ENCODE measurements around the gene PRKCI.
"Not testable (repeated sequence)": the region's sequence is repeated elsewhere in the genome, so short reads cannot be mapped to it uniquely, and the experiment has no call there.

PRKCI gene

GRCh38 chr3:170225166-170225565 is 2.9 kb downstream of the PRKCI start:
- no peak for DNase-seq (ENCODE audit: low spot score)

GRCh38 chr3:170226426-170226960 is 4.3 kb downstream of the PRKCI start:
- no peak for DNase-seq (ENCODE audit: low spot score)

- DNase-seq (ENCODE audit: low spot score): no peak
Measured at GRCh38 chr3:170228093-170228766, 6.0 kb downstream of the PRKCI start.

GRCh38 chr3:170232266-170232665 is 10.0 kb downstream of the PRKCI start:
- no peak for DNase-seq (ENCODE audit: low spot score)

- DNase-seq (ENCODE audit: low spot score): peak; percentile 49
Measured at GRCh38 chr3:170233530-170233929, 11.3 kb downstream of the PRKCI start.

- no peak for DNase-seq (ENCODE audit: low spot score)
Measured at GRCh38 chr3:170240142-170240541, 17.9 kb downstream of the PRKCI start.

- no peak for DNase-seq (ENCODE audit: low spot score)
Measured at GRCh38 chr3:170240671-170241070, 18.4 kb downstream of the PRKCI start.

- no peak for DNase-seq (ENCODE audit: low spot score)
Measured at GRCh38 chr3:170244576-170244975, 22.4 kb downstream of the PRKCI start.

- DNase-seq (ENCODE audit: low spot score): no peak
Measured at GRCh38 chr3:170247875-170248274, 25.7 kb downstream of the PRKCI start.

- DNase-seq (ENCODE audit: low spot score): no peak
Measured at GRCh38 chr3:170256597-170256996, 34.4 kb downstream of the PRKCI start.

GRCh38 chr3:170257145-170257544 is 34.9 kb downstream of the PRKCI start:
- DNase-seq (ENCODE audit: low spot score): no peak

- DNase-seq (ENCODE audit: low spot score): no peak
Measured at GRCh38 chr3:170258105-170258487, 35.9 kb downstream of the PRKCI start.

GRCh38 chr3:170259907-170260306 is 37.7 kb downstream of the PRKCI start:
- DNase-seq (ENCODE audit: low spot score): no peak

- DNase-seq (ENCODE audit: low spot score): no peak
Measured at GRCh38 chr3:170267793-170268192, 45.6 kb downstream of the PRKCI start.

GRCh38 chr3:170269673-170270254 is 47.5 kb downstream of the PRKCI start:
- DNase-seq (ENCODE audit: low spot score): not testable (repeated sequence)

- DNase-seq (ENCODE audit: low spot score): no peak
Measured at GRCh38 chr3:170270282-170270881, 48.2 kb downstream of the PRKCI start.

GRCh38 chr3:170274641-170275040 is 52.4 kb downstream of the PRKCI start:
- DNase-seq (ENCODE audit: low spot score): no peak

- no peak for DNase-seq (ENCODE audit: low spot score)
Measured at GRCh38 chr3:170275832-170276231, 53.6 kb downstream of the PRKCI start.

- not testable (repeated sequence) for DNase-seq (ENCODE audit: low spot score)
Measured at GRCh38 chr3:170277311-170277710, 55.1 kb downstream of the PRKCI start.

GRCh38 chr3:170277833-170278580 is 55.8 kb downstream of the PRKCI start:
- DNase-seq (ENCODE audit: low spot score): no peak

- no peak for DNase-seq (ENCODE audit: low spot score)
Measured at GRCh38 chr3:170278627-170279026, 56.4 kb downstream of the PRKCI start.

- DNase-seq (ENCODE audit: low spot score): no peak
Measured at GRCh38 chr3:170290194-170290593, 68.0 kb downstream of the PRKCI start.

GRCh38 chr3:170295586-170295985 is 73.4 kb downstream of the PRKCI start:
- no peak for DNase-seq (ENCODE audit: low spot score)
